IMR-90 (cell line): ENCODE measurements around the gene SEC22A. TPM values are rescaled to one million over a fixed set of nuclear protein-coding genes. Genes with fewer than 3 reads are reported as not detected.

Experiments used
- ATAC-seq: fragments of 200-7000 bp; cut with Tn5 transposase; 2 replicates; pipeline ENCODE4 v1.9.1; 2020; ENCODE audit warnings: low read depth, mild to moderate bottlenecking, moderate library complexity
- BruUV-seq: library from RNA; stranded (reverse); fragments of 400-500 nt; replicated peaks from 2 replicates; lab custom pipeline; 2021; lab: Mats Ljungman, UMichigan
- CTCF ChIA-PET: fragments of 300-600 bp; formaldehyde crosslinking; extraction: SDS; loops from one replicate; lab custom pipeline; 2021; ENCODE audit warnings: antibody characterized with exemption; lab: Yijun Ruan, JAX
- POLR2A ChIA-PET: fragments of 300-600 bp; sonication (Branson Sonifier 250); formaldehyde crosslinking; loops from one replicate; lab custom pipeline; 2022; ENCODE audit warnings: antibody characterized with exemption; ENCODE audit not compliant: unreplicated experiment; lab: Charles Lee
- DNase-seq: peaks from one replicate; pipeline ENCODE4 v3.0.0; 2013
- H2AFZ ChIP-seq: replicated peaks from 2 replicates; pipeline ENCODE3; 2013; ENCODE audit warnings: low read length, mild to moderate bottlenecking; ENCODE audit not compliant: poor library complexity
- H2AK5ac ChIP-seq: 2 replicates; pipeline ENCODE4 v1.6.1; 2013; ENCODE audit warnings: low read depth, low read length, inconsistent platforms
- H2AK9ac ChIP-seq: replicated peaks from 2 replicates; pipeline ENCODE3; 2013; ENCODE audit warnings: mild to moderate bottlenecking, low read depth, low read length, moderate library complexity; ENCODE audit not compliant: poor library complexity
- H2BK120ac ChIP-seq: 2 replicates; pipeline ENCODE4 v1.6.1; 2013; ENCODE audit warnings: low read depth, low read length, inconsistent platforms
- H2BK15ac ChIP-seq: 3 replicates; pipeline ENCODE4 v1.6.1; 2013; ENCODE audit warnings: low read depth, low read length, inconsistent platforms
- H2BK20ac ChIP-seq: 2 replicates; pipeline ENCODE4 v1.6.1; 2013; ENCODE audit warnings: low read depth, mild to moderate bottlenecking, inconsistent platforms, low read length, moderate library complexity
- H2BK5ac ChIP-seq: 2 replicates; pipeline ENCODE4 v1.6.1; 2013; ENCODE audit warnings: mild to moderate bottlenecking, low read depth, low read length, inconsistent platforms; ENCODE audit not compliant: poor library complexity, severe bottlenecking
- H3K14ac ChIP-seq: replicated peaks from 2 replicates; pipeline ENCODE4 v1.6.1; 2013; ENCODE audit warnings: low read depth, low read length, inconsistent platforms
- H3K18ac ChIP-seq: 2 replicates; pipeline ENCODE4 v1.6.1; 2013; ENCODE audit warnings: low read depth, low read length, control low read depth
- H3K23ac ChIP-seq: 2 replicates; pipeline ENCODE4 v1.6.1; 2013; ENCODE audit warnings: low read depth, low read length, inconsistent platforms
- H3K27ac ChIP-seq: 2 replicates; pipeline ENCODE4 v1.5.1; 2013; ENCODE audit warnings: mild to moderate bottlenecking, control low read depth, low read length; ENCODE audit not compliant: insufficient read depth
- H3K27me3 ChIP-seq: 2 replicates; pipeline ENCODE4 v1.6.1; 2013; ENCODE audit warnings: low read length; ENCODE audit not compliant: control insufficient read depth, insufficient read depth
- H3K36me3 ChIP-seq: 2 replicates; pipeline ENCODE4 v1.6.1; 2013; ENCODE audit warnings: low read length, mixed read lengths; ENCODE audit not compliant: control insufficient read depth, insufficient read depth
- H3K4ac ChIP-seq: 2 replicates; pipeline ENCODE4 v1.6.1; 2013; ENCODE audit warnings: low read depth, low read length, inconsistent platforms
- H3K4me1 ChIP-seq: 2 replicates; pipeline ENCODE4 v1.6.1; 2013; ENCODE audit warnings: low read length, mixed read lengths; ENCODE audit not compliant: control insufficient read depth, insufficient read depth
- H3K4me2 ChIP-seq: 2 replicates; pipeline ENCODE4 v1.6.1; 2013; ENCODE audit warnings: low read depth, mild to moderate bottlenecking, control low read depth, low read length, moderate library complexity
- H3K4me3 ChIP-seq: 2 replicates; pipeline ENCODE4 v1.5.1; 2013; ENCODE audit warnings: low read depth, mild to moderate bottlenecking, control low read depth, low read length, moderate library complexity; ENCODE audit not compliant: insufficient read depth
- H3K56ac ChIP-seq: 2 replicates; pipeline ENCODE4 v1.6.1; 2013; ENCODE audit warnings: low read length, inconsistent platforms; ENCODE audit not compliant: insufficient read depth; ENCODE audit errors: extremely low read depth
- H3K79me1 ChIP-seq, 2 experiments: 2 replicates each; pipeline ENCODE4 v1.6.1; 2013; ENCODE audit warnings: low read length in 2 of 2, inconsistent platforms in 1 of 2, low read depth in 1 of 2
- H3K9ac ChIP-seq: 2 replicates; pipeline ENCODE4 v1.6.1; 2013; ENCODE audit warnings: low read depth, low read length, control low read depth
- H3K9me1 ChIP-seq: 2 replicates; pipeline ENCODE4 v1.6.1; 2013; ENCODE audit warnings: low read length, inconsistent platforms; ENCODE audit not compliant: insufficient read depth
- H3K9me3 ChIP-seq: 2 replicates; pipeline ENCODE4 v1.6.1; 2013; ENCODE audit warnings: low read length; ENCODE audit not compliant: control insufficient read depth, insufficient read depth
- H4K20me1 ChIP-seq: 2 replicates; pipeline ENCODE4 v1.6.1; 2013; ENCODE audit warnings: low read length, inconsistent platforms; ENCODE audit not compliant: insufficient read depth
- H4K5ac ChIP-seq: 2 replicates; pipeline ENCODE4 v1.6.1; 2013; ENCODE audit warnings: mild to moderate bottlenecking, low read depth, low read length, control low read depth
- H4K8ac ChIP-seq, 2 experiments: 2 replicates each; pipeline ENCODE4 v1.6.1; 2013; ENCODE audit warnings: low read depth in 2 of 2, low read length in 2 of 2, control low read depth in 1 of 2, inconsistent platforms in 1 of 2
- H4K91ac ChIP-seq: 2 replicates; pipeline ENCODE4 v1.6.1; 2013; ENCODE audit warnings: low read depth, low read length, inconsistent platforms; ENCODE audit not compliant: insufficient read depth
- MXI1 ChIP-seq: IDR thresholded peaks from 2 replicates; pipeline ENCODE4 v1.6.1; 2012; ENCODE audit warnings: low read depth, mild to moderate bottlenecking, low read length, moderate library complexity, borderline replicate concordance
- NFE2L2 ChIP-seq: fragments of 150-350 bp; IDR thresholded peaks from 2 replicates; pipeline ENCODE4 v1.6.1; 2016; ENCODE audit warnings: low read depth, mild to moderate bottlenecking, low read length
- RFX5 ChIP-seq: IDR thresholded peaks from 2 replicates; pipeline ENCODE4 v1.8.0; 2012; ENCODE audit warnings: low read depth, mild to moderate bottlenecking, low read length, moderate library complexity
- USF2 ChIP-seq: fragments of 150-350 bp; IDR thresholded peaks from 2 replicates; pipeline ENCODE4 v1.6.1; 2017; ENCODE audit warnings: mild to moderate bottlenecking, antibody characterized with exemption, low read length, low read depth
- WGBS, 2 experiments: methylation state at CpG; one replicate each; pipeline versions ENCODE4 v1.1.5 to v1.1.7; 2013; ENCODE audit warnings: missing lambda C conversion rate in 2 of 2; ENCODE audit not compliant: insufficient read length in 1 of 2; ENCODE audit errors: extremely low coverage in 2 of 2; 5-methylcytosine and 5-hydroxymethylcytosine counted together
- dilution Hi-C: fragments of 300-500 bp; cut with HindIII; formaldehyde crosslinking; loops from one replicate; pipeline ENCODE4 v1.14.3; 2018; ENCODE audit warnings: low sequenced_read_pairs; ENCODE audit not compliant: unreplicated experiment
- in situ Hi-C: fragments of 300-500 bp; cut with MboI; formaldehyde crosslinking; loops from 3 replicates; pipeline ENCODE4 v1.14.3; 2019; ENCODE audit warnings: low sequenced_read_pairs, inconsistent platforms, mixed read lengths
- intact Hi-C: fragments of 100-400 bp; cut with micrococcal nuclease; formaldehyde crosslinking; loops from 2 replicates; pipeline ENCODE4 v1.10.0; 2022
- polyA plus RNA-seq, 3 experiments: library from polyadenylated mRNA; depleted of rRNA; stranded (reverse); fragments of >200 nt; gene quantifications; 2 replicates each; pipeline ENCODE4 v1.2.3, GENCODE V29; 2012; ENCODE audit warnings: low replicate concordance in 1 of 3
- total RNA-seq: library from RNA; depleted of rRNA; stranded (reverse); fragments of >200 nt; gene quantifications from 2 replicates; pipeline ENCODE4 v1.2.3, GENCODE V29; 2012

SEC22A gene
- total and polyA plus RNA-seq, 2 of the 4 experiments (the other 2 are of a cell fraction): 17.5 to 36.0 TPM

- Histone ChIP-seq H2BK20ac (no peak overlapping the region), H3K56ac (no peak overlapping the region), H3K9ac (no peak overlapping the region), H3K9me1 (no peaks in the 10 kb centered on the region), H3K4me3 (no peak overlapping the region), H2BK120ac (no peak overlapping the region), H4K91ac (no peak overlapping the region), H4K5ac (no peak overlapping the region), H2BK5ac (no peak overlapping the region), H3K79me1 (no peaks in the 10 kb centered on the region), H3K9me3 (no peaks in the 10 kb centered on the region), H2AFZ (no peak overlapping the region), H3K4me1 (no peaks in the 10 kb centered on the region), H3K27ac (no peak overlapping the region), H4K8ac (no peak overlapping the region), H2AK5ac (no peak overlapping the region), H3K18ac (no peak overlapping the region), H3K36me3 (no peaks in the 10 kb centered on the region), H3K27me3 (peaks cover 57% of the 10 kb centered on the region), H4K20me1 (no peaks in the 10 kb centered on the region), H2BK15ac (no peak overlapping the region), H2AK9ac (no peak overlapping the region), H3K23ac (no peak overlapping the region), H3K4me2 (no peak overlapping the region), H3K14ac (no peak overlapping the region), H3K4ac (no peak overlapping the region)
- intact Hi-C loops (no loop called here), in situ Hi-C loops (no loop called here), dilution Hi-C loops (no loop called here)
- WGBS, 2 experiments: 52% methylated on average over 6 of the region's 11 CpGs; no CpG with 5 or more reads in 1 of the 2 experiments
- DNase-seq (no peak), ATAC-seq (no peak)
- ChIA-PET POLR2A (no interaction called here), CTCF (interaction anchor here (1.5 kb wide), 1 partner anchor 10 kb away, joined by 3 read pairs; no protein-coding TSS in a partner anchor)
- TF ChIP-seq NFE2L2 (no peak), MXI1 (no peak), RFX5 (no peak), USF2 (no peak)
- BruUV-seq: no TSS peak
Measured at GRCh38 chr3:123295901-123296250, 94.1 kb downstream of the SEC22A start.
